HG03064 (cell line): ENCODE results near the gene SLC12A3.
"Not testable (repeated sequence)": the region's sequence is repeated elsewhere in the genome, so short reads cannot be mapped to it uniquely, and the experiment has no call there.

ENCODE experiments used
- ATAC-seq: cut with Tn5 transposase; IDR thresholded peaks from one replicate; pipeline ENCODE4 v1.9.1; 2021; ENCODE audit warnings: low read depth; ENCODE audit not compliant: unreplicated experiment

Gene SLC12A3

DNA sequence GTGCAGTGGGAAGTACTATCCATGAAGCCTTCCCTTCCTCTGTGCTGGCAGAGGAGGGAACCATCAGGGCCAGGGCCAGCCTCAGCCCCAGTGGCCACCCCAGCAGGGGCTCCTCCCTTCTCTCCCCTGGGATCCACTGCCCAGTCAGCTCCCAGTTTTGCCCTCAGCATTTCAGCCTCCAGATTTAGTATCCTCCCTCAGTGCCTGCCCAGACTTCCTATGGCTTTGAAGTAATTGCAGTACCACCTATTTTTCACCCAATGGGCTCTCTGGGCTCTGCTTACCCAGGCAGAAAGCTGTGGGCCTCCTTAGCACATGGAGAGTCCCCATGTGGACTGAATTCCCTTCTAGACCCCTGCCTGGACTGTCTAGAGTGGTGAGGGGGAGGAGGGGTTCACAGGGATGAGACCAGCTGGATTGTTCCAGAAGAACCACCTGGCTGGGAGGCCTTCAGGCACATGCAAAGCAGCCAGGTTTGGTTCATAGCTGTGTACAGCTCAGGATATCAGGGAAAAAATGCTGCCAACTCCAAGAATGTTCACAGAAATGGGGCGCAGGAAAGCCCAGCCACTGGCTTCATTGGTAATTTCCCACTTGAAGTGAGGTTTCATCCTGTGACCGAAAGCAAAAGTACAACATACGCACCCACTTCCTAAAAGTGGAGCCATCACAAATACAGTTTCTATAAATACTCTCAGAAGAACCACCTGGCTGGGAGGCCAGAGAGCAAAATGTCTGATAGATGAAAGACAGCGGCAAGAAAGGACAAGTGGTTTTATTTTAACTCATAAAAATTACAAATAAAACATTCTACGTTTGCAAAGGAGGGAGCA, 51.8 kb downstream of the SLC12A3 start:
- ATAC-seq, result peak; percentile 50

DNA sequence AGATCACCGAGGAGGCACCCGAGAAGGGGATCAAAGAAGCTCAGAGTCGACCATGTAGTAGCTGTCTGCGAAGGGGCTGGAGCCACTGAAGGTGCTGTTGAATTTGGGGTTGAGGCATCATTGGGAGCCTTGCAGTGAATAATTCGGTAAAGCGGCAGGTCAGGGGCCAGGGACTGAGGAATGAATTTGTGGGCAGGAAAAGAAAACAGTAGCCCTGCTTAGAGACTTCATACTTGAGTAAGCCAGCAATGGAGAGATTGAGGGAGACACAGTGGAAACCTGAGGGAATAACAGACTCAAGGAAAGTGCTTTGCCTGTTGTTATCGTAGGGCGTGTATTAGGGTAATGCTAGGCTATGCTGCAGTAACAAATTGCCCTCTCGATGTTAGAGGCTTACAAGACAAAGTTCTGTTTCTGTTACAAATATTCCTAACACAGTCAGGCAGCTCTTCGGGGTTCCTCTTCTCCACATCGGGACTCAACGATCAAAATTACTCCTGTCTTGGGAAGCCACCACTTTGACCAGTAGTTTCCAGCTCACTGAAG, 53.5 kb downstream of the SLC12A3 start:
- ATAC-seq, result no peak

DNA sequence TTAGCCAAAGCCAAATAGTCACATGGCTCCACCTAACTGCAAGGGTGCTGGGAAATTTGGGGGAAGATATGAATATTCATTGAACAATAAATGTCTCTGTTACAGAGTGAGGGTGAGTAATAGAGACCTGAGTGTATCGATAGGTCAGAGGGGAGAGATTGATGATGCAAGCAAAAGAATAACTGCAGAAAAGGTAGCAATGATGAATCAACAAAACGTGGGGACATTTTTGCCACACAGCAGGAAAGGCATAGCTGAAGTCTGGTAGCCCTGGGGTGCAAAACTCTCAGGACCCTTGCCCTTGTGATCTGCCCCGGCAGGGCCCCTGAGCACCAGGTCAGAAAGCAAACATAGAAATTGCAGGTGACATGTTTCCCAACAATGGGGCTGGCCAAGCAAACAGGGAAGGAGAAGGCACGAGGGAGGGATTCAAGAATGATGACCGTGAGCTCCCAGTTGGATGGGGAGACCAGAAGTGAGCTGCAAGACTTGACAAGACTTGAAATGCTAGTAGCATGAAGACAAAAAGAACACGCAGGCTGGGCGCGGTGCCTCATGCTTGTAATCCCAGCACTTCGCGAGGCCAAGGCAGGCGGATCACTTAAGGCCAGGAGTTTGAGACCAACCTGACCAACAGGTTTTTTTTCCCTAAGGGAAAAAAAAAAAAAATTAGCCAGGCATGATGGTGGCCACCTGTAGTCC, 54.2 kb downstream of the SLC12A3 start:
- ATAC-seq, result no peak

DNA sequence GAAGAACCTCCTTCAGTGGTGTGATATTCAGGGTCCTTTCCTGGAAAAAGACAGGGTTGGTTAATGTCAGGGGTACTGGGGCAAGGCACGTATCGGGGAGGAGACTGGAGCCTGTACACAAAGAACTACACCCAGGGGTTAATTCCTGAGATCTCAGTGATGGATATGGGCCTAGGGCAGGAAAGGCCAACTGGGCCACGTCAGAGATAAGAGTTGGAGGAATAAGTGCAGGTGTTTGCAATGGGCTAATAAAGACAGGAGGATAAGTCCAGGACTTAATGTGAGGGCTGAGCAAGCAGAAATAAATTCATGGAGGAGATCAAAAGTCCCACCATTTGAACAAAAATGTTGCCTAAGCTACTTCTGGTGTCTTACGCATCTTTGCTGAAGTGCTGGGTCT, 56.6 kb downstream of the SLC12A3 start:
- ATAC-seq, result no peak

DNA sequence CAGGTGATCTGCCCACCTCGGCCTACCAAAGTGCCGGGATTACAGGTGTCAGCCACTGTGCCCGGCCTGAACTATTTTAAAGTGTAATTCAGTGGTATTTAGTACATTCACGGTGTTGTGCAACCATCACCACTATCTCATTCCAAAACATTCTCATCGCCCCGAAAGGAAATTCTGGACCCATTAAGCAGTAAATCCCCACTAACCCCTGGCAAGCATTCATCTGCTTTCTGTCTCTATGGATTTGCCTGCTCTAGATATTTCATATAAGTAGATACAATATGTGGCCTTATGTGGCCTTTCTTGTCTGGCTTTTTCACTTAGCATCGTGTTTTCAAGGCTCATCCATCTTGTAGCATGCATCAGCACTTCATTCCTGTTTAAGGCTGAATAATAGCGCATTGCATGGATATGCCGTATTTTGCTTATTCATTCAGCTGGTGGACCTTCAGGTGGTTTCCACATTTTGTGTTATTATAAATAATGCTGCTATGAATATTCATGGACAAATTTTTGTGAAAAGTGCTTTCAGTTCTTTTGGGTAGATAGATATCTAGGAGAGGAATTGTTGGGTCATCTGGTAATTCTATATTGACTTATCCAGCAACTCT, 58.6 kb downstream of the SLC12A3 start:
- ATAC-seq, result no peak

DNA sequence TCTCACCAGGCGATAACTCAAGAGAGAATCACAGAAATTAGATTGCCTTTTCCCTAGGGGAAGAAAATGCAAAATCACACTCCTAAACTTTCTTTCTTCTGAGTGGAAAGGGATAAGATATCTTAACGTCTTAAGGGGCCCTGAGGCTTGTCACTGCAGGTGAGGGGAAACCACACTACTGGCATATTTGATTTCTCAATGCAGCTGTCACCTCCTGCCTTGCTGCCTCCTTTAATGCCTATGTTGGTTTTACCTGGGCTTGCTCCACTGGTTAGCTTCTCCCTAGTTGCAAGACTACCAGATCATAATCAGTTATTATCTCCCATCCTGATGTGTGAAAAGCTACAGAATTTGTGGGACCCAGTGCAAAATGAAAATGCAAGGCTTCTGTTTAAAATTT, 62.5 kb downstream of the SLC12A3 start:
- ATAC-seq, result no peak

DNA sequence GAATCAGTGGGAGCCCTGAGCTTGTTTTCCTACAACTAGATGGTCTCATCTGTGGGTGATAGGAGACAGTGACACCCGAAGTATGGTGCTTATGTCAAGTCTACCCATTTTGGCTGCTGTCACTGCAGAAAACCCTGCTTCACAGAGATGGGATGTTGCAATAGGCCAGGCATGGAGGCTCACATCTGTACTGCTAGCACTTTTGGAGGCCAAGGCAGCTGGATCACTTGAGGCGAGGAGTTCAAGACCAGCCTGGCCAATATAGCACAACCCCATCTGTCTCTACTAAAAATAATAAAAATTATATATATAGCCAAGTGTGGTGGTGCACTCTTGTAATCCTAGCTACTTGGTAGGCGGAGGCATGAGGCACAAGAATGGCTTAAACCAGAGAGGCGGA, 64.6 kb downstream of the SLC12A3 start:
- ATAC-seq, result no peak

DNA sequence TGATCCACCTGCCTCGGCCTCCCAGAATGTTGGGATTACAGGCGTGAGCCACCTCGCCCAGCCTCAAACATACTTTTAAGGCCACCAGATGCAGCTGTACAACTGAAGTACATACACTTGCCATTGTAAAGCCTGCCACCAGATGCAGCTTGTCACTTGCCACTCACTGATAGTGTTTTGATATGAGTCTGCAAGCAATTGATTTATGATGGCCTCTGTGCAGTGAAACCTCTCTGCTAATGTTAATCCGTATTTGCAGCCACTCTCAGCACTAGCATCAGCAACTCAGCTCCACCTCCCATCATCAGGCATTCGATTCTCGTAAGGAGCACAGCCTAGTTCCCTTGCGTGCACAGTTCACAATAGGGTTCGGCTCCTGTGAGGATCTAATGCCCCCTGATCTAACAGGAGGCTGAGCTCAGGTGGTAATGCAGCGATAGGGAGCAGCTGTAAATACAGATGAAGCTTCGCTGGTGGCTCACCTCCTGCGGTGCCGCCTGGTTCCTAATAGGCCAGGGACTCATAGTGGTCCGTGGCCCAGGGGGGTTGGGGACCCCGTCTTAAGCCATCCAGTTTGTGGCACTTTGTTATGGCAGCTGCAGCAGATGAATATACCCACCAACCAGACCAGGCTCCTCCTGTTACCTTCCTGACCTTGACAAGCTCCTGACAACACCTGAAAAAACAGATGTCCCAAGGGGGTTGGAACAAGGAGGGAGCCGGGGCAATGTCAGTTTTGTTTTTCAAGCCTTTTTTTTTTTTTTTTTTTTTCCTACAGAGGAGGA, 65.7 kb downstream of the SLC12A3 start:
- ATAC-seq, result no peak

DNA sequence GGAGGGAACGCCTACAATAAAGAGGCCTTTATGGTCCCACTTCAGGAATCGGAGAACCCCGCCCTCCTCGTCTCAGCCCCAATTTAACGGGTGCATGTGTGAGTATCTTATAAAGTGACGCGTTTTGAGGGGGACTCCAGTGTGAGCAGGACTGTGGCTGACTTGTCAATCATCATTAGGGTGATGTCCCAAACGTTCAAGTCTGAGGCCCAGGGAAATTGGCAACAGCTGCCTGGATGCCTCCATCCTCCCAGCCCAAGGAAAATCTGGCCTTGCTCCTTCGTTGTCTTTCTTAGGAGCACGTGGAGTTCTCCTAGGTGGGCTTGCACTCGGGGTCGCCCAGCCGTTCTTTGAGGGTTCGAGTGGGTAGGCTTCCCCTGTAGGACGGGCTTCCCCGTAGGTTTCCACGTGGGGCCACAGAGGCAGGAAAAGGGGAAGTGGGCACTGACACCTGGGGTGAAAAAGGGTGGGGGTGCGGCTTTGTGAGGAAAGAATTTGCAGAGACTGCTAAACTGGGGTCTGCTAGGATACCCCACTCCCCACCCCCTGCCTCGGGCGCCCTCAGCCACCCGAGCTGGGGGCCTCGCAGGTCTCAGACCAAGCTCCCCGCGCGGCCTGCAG, 66.4 kb downstream of the SLC12A3 start:
- ATAC-seq, result peak; percentile 25

DNA sequence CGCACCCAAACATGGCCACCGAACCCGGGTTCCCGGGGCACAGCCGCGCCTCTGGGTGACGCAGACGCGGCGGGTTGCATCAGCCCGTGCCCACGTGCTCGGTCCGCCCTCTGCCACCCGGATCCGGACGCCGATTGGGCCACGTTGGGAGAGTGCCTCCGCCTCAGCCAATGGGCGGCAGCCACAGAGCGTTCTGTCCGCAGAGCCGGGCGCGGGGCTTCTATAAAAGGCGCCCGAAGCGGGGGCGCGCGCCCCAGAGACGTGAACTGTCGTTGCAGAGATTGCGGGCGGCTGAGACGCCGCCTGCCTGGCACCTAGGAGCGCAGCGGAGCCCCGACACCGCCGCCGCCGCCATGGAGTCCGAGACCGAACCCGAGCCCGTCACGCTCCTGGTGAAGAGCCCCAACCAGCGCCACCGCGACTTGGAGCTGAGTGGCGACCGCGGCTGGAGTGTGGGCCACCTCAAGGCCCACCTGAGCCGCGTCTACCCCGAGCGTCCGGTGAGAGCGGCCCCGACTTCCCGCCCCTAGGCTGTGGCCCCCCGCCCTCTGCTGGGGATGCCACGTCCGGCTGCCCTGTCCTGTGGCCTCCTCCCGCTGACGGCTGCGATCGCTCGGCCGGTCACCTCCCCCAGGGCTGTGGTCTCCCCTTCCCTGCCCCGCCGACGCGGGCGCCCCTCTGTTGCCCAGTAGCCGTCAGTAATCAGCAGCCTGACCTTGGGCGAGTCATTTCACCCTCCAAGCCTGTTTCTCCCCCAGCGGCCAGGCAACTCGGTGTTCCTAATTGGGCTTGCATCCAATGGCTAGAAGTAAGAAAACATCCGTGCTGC, 67.1 kb downstream of the SLC12A3 start, which contains the start of gene HERPUD1:
Gene HERPUD1 (plus strand): TSS at position 251 of the 829 bp plus-strand sequence. CDS start 103 bp downstream, at position 354.
- peak; percentile 72 for ATAC-seq

DNA sequence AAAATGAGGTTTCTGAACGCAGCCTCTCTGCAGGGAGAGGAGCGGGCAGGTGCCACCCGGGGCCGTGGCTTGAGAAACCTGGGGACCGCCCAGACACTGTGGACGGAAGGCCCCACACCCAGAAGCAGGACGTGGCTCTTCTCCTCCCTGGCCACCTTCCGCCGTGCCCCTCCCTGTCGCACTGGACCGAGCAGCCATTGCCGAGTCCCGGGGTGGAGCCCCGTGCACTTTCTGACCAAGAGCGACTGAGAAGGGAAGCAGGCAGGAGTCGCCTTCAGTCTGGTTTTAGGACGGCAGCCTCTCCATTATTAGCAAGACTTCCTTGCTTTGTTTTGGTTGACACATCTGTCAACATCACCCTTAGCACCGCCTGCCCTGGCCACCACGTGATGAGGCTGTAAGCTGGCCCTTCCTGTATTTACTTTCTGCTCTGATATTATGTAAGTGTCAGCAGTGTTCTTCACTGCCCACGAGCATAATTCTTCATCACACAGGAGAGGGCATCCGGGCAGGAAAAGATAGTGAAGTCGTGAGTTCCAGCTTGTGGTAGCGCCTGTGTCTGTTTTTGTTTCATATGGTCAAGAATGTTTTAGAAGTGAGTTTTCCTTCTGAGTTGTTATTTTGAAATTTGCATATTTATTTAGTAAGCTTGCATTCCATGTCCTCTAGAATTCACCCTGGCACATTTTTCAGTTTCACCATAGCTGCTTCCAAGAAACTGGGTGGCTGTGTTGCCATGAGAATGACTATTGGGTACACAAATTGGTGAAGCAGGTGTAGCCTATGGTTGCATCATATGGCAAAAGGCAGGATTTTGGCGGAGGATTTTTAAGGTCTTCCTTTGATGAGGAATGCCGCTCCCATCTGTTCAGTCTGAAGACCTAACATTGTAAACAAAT, 68.0 kb downstream of the SLC12A3 start:
- peak; percentile 21 for ATAC-seq

DNA sequence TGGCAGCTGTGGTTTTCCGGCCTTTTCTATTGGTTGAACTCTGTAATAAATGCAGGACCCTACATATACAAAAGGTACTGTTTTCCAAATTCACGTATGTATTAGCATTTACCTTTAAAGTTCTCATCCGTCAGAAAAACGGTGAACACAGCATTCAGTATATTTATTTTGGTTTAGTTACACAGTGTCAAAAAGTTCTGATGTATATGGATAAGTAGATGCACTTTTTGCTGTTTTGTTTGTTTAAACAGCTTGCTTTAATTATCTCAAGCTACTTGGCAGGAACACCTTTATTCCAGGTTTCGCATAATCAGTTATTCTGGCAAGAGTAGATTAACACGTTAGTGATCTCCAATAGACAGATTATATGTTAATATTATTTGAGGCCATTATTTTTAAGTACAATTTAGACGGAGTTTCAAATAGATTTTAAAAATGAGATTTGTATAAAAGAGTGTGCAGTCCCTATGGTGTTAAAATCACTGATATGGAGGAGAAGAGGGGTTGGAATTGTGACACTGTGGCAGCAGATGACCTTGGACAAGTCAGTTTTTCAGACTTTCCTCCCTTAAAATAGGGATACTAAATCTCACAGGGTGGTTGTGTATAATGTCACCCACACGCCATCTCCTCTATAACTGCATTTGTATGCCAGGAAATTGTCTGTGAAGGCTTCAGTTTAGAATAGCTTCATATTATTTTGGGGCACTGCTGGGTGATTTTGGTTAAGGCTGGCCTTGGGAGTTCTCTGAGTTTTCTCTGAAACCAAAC, 69.0 kb downstream of the SLC12A3 start:
- no peak for ATAC-seq

DNA sequence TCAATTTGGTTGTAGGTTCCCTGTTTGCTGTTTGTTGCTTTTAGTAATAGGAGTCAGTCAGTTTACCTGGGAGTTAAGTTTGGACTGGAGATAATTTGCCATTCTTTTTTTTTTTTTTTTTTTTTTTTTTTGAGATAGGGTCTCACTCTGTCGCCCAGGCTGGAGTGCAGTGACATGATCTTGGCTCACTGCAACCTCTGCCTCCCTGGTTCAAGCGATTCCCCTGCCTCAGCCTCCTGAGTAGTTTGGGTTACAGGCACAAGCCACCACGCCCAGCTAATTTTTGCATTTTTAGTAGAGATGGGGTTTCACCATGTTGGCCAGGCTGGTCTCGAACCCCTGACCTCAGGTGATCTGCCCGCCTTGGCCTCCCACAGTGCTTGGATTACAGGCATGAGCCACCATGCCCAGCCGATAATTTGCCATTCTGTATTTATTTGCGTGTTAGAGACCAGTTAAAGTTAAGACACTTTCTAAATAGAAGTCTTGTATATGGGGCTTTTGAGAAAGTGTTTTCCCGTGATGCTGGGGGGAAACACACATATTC, 69.7 kb downstream of the SLC12A3 start:
- ATAC-seq, result not testable (repeated sequence)

DNA sequence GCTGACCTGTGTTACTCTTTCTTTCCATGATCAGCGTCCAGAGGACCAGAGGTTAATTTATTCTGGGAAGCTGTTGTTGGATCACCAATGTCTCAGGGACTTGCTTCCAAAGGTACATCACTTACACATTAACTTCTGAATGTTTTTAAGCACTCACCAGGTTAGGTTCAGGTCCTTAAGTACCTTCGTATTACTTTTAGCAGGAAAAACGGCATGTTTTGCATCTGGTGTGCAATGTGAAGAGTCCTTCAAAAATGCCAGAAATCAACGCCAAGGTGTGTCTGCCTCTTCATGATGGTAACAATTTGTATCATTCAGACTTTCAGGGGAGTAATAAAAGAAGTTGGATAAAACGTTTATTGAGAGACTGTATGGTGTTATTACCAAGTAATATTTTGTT, 70.2 kb downstream of the SLC12A3 start:
- ATAC-seq, result no peak

DNA sequence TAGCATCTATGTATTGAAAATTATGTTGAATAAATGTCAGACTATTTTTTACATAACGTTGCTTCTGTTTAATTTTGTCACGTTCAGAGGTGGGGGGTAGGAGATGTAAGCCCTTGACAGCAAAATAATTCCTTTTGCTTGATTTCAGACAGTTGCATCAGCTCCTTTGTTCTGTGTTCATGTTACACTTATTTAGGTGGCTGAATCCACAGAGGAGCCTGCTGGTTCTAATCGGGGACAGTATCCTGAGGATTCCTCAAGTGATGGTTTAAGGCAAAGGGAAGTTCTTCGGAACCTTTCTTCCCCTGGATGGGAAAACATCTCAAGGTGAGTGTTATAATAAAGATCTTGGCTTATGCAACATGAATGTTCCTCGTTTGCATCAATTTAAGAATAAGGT, 71.5 kb downstream of the SLC12A3 start:
- ATAC-seq, result no peak

DNA sequence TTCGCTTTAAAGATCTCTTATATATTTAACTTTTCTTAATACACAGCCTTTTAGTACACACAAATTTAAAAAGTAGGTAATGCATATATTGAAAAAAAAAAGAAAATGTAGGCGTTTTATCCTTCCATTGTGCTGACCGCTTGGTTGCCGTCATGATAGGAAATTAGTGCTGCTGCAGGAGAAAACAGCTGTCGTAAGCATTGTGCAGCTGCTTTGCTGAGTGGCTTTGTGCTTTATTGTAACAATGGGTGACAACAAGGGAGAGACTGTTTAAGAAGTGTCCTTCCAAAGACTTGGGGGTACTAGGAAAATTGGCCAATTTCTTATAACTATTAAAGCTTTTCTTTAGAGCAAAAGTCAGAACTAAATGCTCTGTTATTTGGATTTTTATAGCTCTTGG, 71.9 kb downstream of the SLC12A3 start:
- ATAC-seq, result no peak
